HL-60/S4 treated with phorbol 12-myristate 13-acetate at 8.2 ng/mL for 4 days and 3 days (cell line): ENCODE data around the gene FAM124B.
"Not testable (repeated sequence)": the region's sequence is repeated elsewhere in the genome, so short reads cannot be mapped to it uniquely, and the experiment has no call there.

Experiments
- in situ Hi-C: fragments of 300-500 bp; cut with MboI; formaldehyde crosslinking; loops from 2 replicates; pipeline ENCODE4 v1.15.0; 2022; ENCODE audit warnings: low sequenced_read_pairs

The FAM124B gene

GRCh38 chr2:224382973-224383555 lies 18.8 kb downstream of the FAM124B start:
- in situ Hi-C loops, result no loop called here

GRCh38 chr2:224382280-224382647 lies 19.6 kb downstream of the FAM124B start:
- in situ Hi-C loops, result not testable (repeated sequence)

- in situ Hi-C loops, result no loop called here
Measured at GRCh38 chr2:224381521-224382279, 20.2 kb downstream of the FAM124B start.

GRCh38 chr2:224379986-224380385 lies 21.9 kb downstream of the FAM124B start:
- in situ Hi-C loops, result no loop called here

GRCh38 chr2:224379172-224379571 lies 22.7 kb downstream of the FAM124B start:
- in situ Hi-C loops, result no loop called here

- in situ Hi-C loops, result no loop called here
Measured at GRCh38 chr2:224378701-224379097, 23.2 kb downstream of the FAM124B start.

- in situ Hi-C loops, result no loop called here
Measured at GRCh38 chr2:224377751-224378700, 23.9 kb downstream of the FAM124B start.

- in situ Hi-C loops, result no loop called here
Measured at GRCh38 chr2:224372641-224373040, 29.3 kb downstream of the FAM124B start.

GRCh38 chr2:224369028-224369632 lies 32.8 kb downstream of the FAM124B start:
- in situ Hi-C loops, result no loop called here

GRCh38 chr2:224366267-224366844 lies 35.6 kb downstream of the FAM124B start:
- in situ Hi-C loops, result no loop called here

GRCh38 chr2:224365331-224365730 lies 36.6 kb downstream of the FAM124B start:
- in situ Hi-C loops, result no loop called here

- in situ Hi-C loops, result no loop called here
Measured at GRCh38 chr2:224363281-224363680, 38.6 kb downstream of the FAM124B start.

- in situ Hi-C loops, result no loop called here
Measured at GRCh38 chr2:224362094-224362493, 39.8 kb downstream of the FAM124B start.

GRCh38 chr2:224360801-224361251 lies 41.1 kb downstream of the FAM124B start:
- in situ Hi-C loops, result no loop called here

GRCh38 chr2:224359569-224359968 lies 42.3 kb downstream of the FAM124B start:
- in situ Hi-C loops, result loop anchor here (10.0 kb wide), 1 partner anchor 285 kb away; no protein-coding TSS in a partner anchor

GRCh38 chr2:224357098-224357901 lies 44.6 kb downstream of the FAM124B start:
- in situ Hi-C loops, result loop anchor here (10.0 kb wide), 1 partner anchor 288 kb away; no protein-coding TSS in a partner anchor

GRCh38 chr2:224354632-224355211 lies 47.2 kb downstream of the FAM124B start:
- in situ Hi-C loops, result loop anchor here (10.0 kb wide), 1 partner anchor 290 kb away; no protein-coding TSS in a partner anchor

GRCh38 chr2:224350703-224351102 lies 51.2 kb downstream of the FAM124B start:
- in situ Hi-C loops, result loop anchor here (10.0 kb wide), 1 partner anchor 294 kb away; no protein-coding TSS in a partner anchor

GRCh38 chr2:224349396-224349795 lies 52.5 kb downstream of the FAM124B start:
- in situ Hi-C loops, result no loop called here
